GM12865 (cell line): ENCODE results near the gene TEC.
A peak's percentile ranks its signal among the peaks of the same experiment; 100 is the strongest.

ENCODE experiments used
- DNase-seq: peaks from one replicate; pipeline ENCODE4 v3.0.0; 2010; ENCODE audit warnings: low read depth
- H3K4me3 ChIP-seq: 2 replicates; pipeline ENCODE4 v1.5.1; 2011; ENCODE audit warnings: mild to moderate bottlenecking, low read depth, low read length, control low read depth
- TF ChIP-seq, protein P1 (sequence below): IDR thresholded peaks from 2 replicates; pipeline ENCODE4 v1.5.1; 2011; ENCODE audit warnings: low read length, control low read depth, low read depth, inconsistent platforms; ENCODE audit not compliant: insufficient read depth; ENCODE audit errors: missing control alignments

TEC gene

DNA sequence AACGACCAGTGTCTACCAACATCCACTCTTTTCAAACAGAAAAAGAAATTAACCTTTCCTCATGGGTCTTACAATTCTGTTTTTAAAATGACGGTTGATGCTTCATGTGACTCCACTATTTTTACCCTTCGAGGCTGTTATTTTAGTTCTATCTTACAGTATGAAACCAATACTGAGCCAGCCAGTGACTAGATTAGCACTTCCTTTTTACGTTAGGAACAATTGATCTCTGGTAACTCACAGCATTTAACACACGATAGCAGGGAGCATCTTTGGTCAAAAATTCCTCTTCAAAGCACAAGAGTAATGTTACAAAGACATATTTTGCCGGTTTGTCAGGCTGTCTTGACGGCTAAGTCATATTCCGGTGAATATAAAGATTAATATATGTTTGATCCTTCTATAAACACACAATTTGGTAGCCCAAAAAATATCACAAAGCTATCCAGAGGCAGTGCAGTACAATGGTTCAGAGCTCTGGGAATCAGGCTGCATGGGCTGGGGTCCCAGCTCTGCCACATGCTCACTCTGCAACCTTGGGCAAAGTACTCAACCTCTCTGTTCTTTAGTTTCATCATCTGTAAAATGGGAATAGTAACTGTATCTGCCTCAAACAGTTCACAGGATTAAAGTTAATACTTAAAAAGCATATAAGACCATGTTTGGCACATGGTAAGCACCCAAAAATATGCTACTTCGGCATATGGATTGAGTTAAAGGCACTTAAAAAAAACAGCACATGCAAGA, 72.7 kb downstream of the TEC start:
- peak overlapping the region; percentile 70 for H3K4me3 ChIP-seq
- TF ChIP-seq, protein P1, sequence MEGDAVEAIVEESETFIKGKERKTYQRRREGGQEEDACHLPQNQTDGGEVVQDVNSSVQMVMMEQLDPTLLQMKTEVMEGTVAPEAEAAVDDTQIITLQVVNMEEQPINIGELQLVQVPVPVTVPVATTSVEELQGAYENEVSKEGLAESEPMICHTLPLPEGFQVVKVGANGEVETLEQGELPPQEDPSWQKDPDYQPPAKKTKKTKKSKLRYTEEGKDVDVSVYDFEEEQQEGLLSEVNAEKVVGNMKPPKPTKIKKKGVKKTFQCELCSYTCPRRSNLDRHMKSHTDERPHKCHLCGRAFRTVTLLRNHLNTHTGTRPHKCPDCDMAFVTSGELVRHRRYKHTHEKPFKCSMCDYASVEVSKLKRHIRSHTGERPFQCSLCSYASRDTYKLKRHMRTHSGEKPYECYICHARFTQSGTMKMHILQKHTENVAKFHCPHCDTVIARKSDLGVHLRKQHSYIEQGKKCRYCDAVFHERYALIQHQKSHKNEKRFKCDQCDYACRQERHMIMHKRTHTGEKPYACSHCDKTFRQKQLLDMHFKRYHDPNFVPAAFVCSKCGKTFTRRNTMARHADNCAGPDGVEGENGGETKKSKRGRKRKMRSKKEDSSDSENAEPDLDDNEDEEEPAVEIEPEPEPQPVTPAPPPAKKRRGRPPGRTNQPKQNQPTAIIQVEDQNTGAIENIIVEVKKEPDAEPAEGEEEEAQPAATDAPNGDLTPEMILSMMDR, result no peak
- DNase-seq, result peak; percentile 83

DNA sequence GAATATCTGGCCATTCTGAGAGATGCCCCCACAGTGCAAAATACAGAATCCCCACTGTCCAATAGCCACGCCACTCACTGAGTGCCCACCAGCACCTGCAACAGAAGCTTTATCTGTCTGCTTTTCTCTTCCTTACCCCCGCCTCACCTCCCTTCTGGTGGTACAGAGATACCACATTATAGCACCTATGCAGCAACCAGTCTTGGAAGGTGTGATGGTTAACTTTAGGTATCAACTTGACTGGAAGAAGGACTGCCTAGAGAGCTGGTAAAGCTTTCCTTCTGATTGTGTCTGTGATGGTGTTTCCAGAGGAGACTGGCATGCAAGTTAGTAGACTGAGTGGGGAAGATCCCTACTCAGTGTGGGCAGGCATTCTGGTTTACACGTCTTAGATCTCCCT, 73.8 kb downstream of the TEC start:
- TF ChIP-seq, protein P1, result no peak
- peak overlapping the region; percentile 70 for H3K4me3 ChIP-seq
- DNase-seq, result peak; percentile 38

DNA sequence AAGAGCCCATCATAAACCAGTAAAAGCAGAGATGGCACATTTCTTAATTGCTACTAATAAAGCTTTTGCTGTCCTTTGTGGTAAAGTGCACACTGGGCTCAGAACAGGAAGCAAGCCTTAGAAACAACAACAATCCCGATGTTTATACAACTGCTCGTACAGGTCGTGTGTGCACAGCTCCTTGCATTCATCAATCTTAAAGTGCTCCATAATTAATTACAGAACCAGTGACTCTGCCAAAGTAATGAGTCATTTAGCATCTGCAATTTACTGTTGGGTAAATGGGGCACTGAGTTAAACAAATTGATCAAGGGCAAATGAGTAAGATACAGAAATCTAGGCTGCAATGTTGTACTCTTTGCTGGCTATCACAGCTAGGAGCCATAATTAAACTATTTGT, 74.3 kb downstream of the TEC start:
- peak overlapping the region; percentile 70 for H3K4me3 ChIP-seq
- DNase-seq, result peak; percentile 47
- TF ChIP-seq, protein P1, result no peak

DNA sequence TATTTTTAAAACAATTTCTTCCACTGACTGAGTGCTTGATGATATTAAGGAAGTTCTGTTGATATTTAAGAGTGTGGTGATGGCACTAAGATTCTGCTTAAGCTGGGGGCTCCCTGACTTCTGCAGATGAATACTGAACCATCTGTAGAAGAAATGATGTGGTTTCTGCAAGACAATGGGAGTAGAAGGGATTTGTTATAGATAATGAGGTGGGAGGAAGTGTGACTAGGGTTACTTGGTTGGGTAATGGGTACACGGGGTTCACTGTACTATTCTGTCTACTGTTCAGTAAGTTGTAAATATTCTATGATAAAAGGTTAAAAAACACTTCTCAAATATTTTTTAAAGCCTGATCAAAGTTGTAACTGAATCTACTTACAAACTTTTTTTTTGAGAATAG, 74.7 kb downstream of the TEC start:
- TF ChIP-seq, protein P1, result no peak
- DNase-seq, result no peak

DNA sequence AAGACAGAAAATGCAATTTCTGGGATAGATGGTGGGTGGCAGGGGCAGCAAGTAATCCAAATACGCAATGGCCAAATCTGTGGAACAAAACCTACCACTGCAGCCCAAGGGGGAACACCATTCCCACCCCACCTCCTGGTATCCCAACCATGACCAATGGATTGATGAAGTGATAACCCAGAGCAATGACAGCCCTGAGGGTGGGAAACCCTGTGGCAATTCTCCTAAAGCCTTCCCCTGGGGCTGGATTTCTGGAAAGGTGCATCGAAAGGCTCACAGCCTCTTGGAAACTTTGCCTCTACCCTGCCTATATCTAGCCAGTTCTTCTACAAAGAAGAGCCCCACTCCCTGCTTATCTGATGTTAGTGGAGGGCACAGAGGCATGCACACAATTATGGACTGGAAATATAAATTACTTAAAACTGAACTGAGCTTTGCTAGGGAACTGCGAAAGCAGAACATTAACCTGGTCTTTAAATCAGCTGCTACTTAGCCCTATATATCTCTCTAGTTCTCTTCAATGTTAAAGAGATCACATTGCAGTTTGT, 75.6 kb downstream of the TEC start:
- no peak for DNase-seq
- TF ChIP-seq, protein P1, result no peak
- H3K4me3 ChIP-seq, result peak overlapping the region; percentile 70

More for the DNA sequence above, 74.7 kb downstream of the TEC start:
- H3K4me3 ChIP-seq, result peak overlapping the region; percentile 70

DNA sequence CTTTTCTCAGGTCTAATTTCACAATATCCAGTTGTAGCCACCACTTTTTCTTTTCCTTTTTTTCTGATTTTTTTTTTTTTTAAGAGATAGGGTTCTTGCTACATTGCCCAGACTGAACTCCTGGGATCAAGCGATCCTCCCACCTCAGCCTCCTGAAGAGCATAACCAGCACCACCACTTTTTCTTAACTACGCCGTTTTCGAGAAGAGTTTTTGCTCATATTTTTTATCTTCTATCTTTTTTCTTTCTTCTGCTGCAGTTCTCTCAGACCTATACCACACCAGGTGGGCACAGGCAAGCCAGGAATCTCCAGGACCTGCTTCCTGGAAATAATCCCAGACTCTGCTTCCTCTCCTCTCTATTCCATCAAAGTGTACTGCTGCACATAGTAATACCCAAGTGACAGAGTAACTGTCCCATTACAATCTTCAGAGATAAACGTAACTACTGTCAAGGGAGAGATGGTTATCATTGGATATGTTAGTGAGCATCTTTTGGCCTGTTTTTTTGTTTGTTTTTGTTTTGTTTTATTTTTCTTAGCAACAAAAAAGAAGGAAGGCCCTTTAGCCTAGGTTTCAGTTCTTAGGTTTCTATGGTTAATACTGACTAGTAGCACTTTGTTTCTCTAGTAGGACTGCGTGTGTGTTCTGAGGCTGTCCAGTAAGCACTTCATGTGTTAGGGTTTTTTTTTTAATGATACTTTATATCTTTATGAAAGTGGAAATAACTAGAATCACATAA, 76.4 kb downstream of the TEC start:
- peak; percentile 50 for DNase-seq
- H3K4me3 ChIP-seq, result peak overlapping the region; percentile 70; the same call in 1 of the 2 replicates
- TF ChIP-seq, protein P1, result no peak
